K562 (cell line): ENCODE data around the gene NRG3. TPM values are rescaled to one million over a fixed set of nuclear protein-coding genes. Genes with fewer than 3 reads are reported as not detected.

Experiments used
- ATAC-seq: fragments of 200-7000 bp; cut with Tn5 transposase; 3 replicates; pipeline ENCODE4 v1.9.1; 2020; ENCODE audit warnings: moderate library complexity
- BruUV-seq: library from RNA; stranded (reverse); fragments of 400-500 nt; replicated peaks from 2 replicates; lab custom pipeline; 2021; lab: Mats Ljungman, UMichigan
- CTCF ChIA-PET: fragments of 300-600 bp; formaldehyde crosslinking; extraction: SDS; loops from one replicate; lab custom pipeline; 2021; ENCODE audit warnings: low intra/inter-chr PET ratio; lab: Yijun Ruan, JAX
- POLR2A ChIA-PET: fragments of 300-600, 350-650 bp; sonication (Branson Sonifier 250); formaldehyde crosslinking; extraction: SDS; loops from one replicate; lab custom pipeline; 2021; ENCODE audit warnings: antibody characterized with exemption, inconsistent platforms; lab: Yijun Ruan, JAX
- DNase-seq, 4 experiments: peaks; one replicate each; pipeline versions ENCODE4 v3.0.0 to v3.0.0-alpha.2; 2011 to 2018; ENCODE audit warnings: low spot score in 3 of 4, mixed read lengths in 3 of 4; ENCODE audit errors: extremely low read depth in 1 of 4
- FAIRE-seq: peaks from 2 replicates; lab custom pipeline; 2011; peaks lifted over from hg19 to GRCh38; lab: Jason Lieb, UNC
- H2AFZ ChIP-seq: 2 replicates; pipeline ENCODE4 v1.6.0; 2011; ENCODE audit warnings: low read depth, low read length, control low read depth, inconsistent platforms
- H3K27ac ChIP-seq: fragments of 200-600 bp; 3 replicates; pipeline ENCODE4 v1.8.0; 2011; ENCODE audit warnings: low read depth, mild to moderate bottlenecking, control low read depth, inconsistent platforms, low read length, moderate library complexity, mixed read lengths; ENCODE audit errors: extremely low read depth
- H3K27me3 ChIP-seq, 2 experiments: fragments of 300-600 bp in 1 of 2; 2 replicates in 1 of 2; 3 replicates in 1 of 2; pipeline versions ENCODE4 v1.6.0 to v1.8.0; 2011; ENCODE audit warnings: inconsistent platforms in 2 of 2, low read length in 2 of 2, mild to moderate bottlenecking in 1 of 2, mixed read lengths in 1 of 2, moderate library complexity in 1 of 2; ENCODE audit not compliant: control insufficient read depth in 2 of 2, insufficient read depth in 2 of 2
- H3K36me3 ChIP-seq: fragments of 300-600 bp; 3 replicates; pipeline ENCODE4 v1.8.0; 2011; ENCODE audit warnings: mild to moderate bottlenecking, low read length, inconsistent platforms; ENCODE audit not compliant: control insufficient read depth, insufficient read depth
- H3K4me1 ChIP-seq, 2 experiments: fragments of 200-600 bp in 1 of 2; replicated peaks in 1 of 2; 2 replicates in 1 of 2; 3 replicates in 1 of 2; pipeline versions ENCODE4 v1.5.1 to v1.8.0; 2011; ENCODE audit warnings: inconsistent platforms in 2 of 2, low read length in 2 of 2, mild to moderate bottlenecking in 1 of 2, mixed read lengths in 1 of 2, moderate library complexity in 1 of 2; ENCODE audit not compliant: control insufficient read depth in 2 of 2, insufficient read depth in 2 of 2
- H3K4me2 ChIP-seq: 2 replicates; pipeline ENCODE4 v1.6.1; 2011; ENCODE audit warnings: low read length, control low read depth, inconsistent platforms, mixed read lengths; ENCODE audit not compliant: insufficient read depth
- H3K4me3 ChIP-seq: fragments of 200-600 bp; sonication (generic), shearing (Covaris generic); 2 replicates; pipeline ENCODE4 v1.5.1; 2016; ENCODE audit warnings: control low read depth, inconsistent platforms
- H3K79me2 ChIP-seq: fragments of 200-600 bp; 3 replicates; pipeline ENCODE4 v1.8.0; 2011; ENCODE audit warnings: low read length, inconsistent platforms; ENCODE audit not compliant: control insufficient read depth, insufficient read depth
- H3K9ac ChIP-seq, 2 experiments: 2 replicates each; pipeline versions ENCODE4 v1.6.0 to v1.6.1; 2011; ENCODE audit warnings: low read depth in 2 of 2, low read length in 2 of 2, control low read depth in 1 of 2, inconsistent platforms in 1 of 2, mild to moderate bottlenecking in 1 of 2, mixed read lengths in 1 of 2; ENCODE audit not compliant: insufficient read depth in 1 of 2
- H3K9me1 ChIP-seq: one replicate; pipeline ENCODE4 v1.6.0; 2011; ENCODE audit warnings: inconsistent platforms, mild to moderate bottlenecking, low read length, moderate library complexity; ENCODE audit not compliant: control insufficient read depth, insufficient read depth
- H3K9me3 ChIP-seq: replicated peaks from 2 replicates; pipeline ENCODE4 v1.5.1; 2011; ENCODE audit warnings: low read depth, low read length, inconsistent platforms; ENCODE audit not compliant: control insufficient read depth, insufficient read depth
- H4K20me1 ChIP-seq: replicated peaks from 2 replicates; pipeline ENCODE4 v1.6.1; 2011; ENCODE audit warnings: low read length, inconsistent platforms, mixed read lengths; ENCODE audit not compliant: control insufficient read depth, insufficient read depth
- CBFA2T3 ChIP-seq: fragments of 450-650 bp; IDR thresholded peaks from 2 replicates; pipeline ENCODE4 v1.6.1; 2017
- EZH2 ChIP-seq: IDR thresholded peaks from 2 replicates; pipeline ENCODE4 v1.6.1; 2012; ENCODE audit warnings: low read depth, mild to moderate bottlenecking, inconsistent platforms, low read length, borderline replicate concordance
- HDAC2 ChIP-seq: fragments of 450-650 bp; IDR thresholded peaks from 2 replicates; pipeline ENCODE4 v1.6.1; 2016; ENCODE audit warnings: mild to moderate bottlenecking
- KLF13 ChIP-seq: fragments of 450-650 bp; IDR thresholded peaks from 2 replicates; pipeline ENCODE4 v1.6.1; 2016; ENCODE audit warnings: missing genetic modification characterization, low read depth, mild to moderate bottlenecking, missing compliant biosample characterization, moderate library complexity, borderline replicate concordance
- NKRF ChIP-seq: fragments of 450-650 bp; IDR thresholded peaks from 2 replicates; pipeline ENCODE4 v1.6.1; 2016; ENCODE audit warnings: borderline replicate concordance
- NR0B1 ChIP-seq: fragments of 450-650 bp; IDR thresholded peaks from one replicate; pipeline ENCODE4 v1.6.1; 2018; ENCODE audit warnings: mild to moderate bottlenecking, moderate library complexity; ENCODE audit not compliant: partially characterized antibody
- PHF20 ChIP-seq: fragments of 450-650 bp; IDR thresholded peaks from 2 replicates; pipeline ENCODE4 v1.6.1; 2018; ENCODE audit not compliant: partially characterized antibody
- WGBS: fragments of 100-300 bp; shearing (Covaris generic); methylation state at CpG from one replicate; pipeline ENCODE4 v1.1.6; 2016; ENCODE audit warnings: low coverage, mixed read lengths; ENCODE audit not compliant: insufficient coverage; ENCODE audit errors: missing lambda C conversion rate; 5-methylcytosine and 5-hydroxymethylcytosine counted together
- in situ Hi-C: fragments of 300-500 bp; cut with MboI; formaldehyde crosslinking; loops from 4 replicates; pipeline ENCODE4 v1.15.0; 2018; ENCODE audit warnings: inconsistent platforms, mixed read lengths
- intact Hi-C: fragments of 100-400 bp; cut with micrococcal nuclease; formaldehyde crosslinking; loops from 2 replicates; pipeline ENCODE4 v1.14.2; 2022
- polyA plus RNA-seq, 8 experiments: library from polyadenylated mRNA; depleted of rRNA in 4 of 8; stranded (reverse) in 5 of 8; unstranded in 3 of 8; fragments of >200 nt; fragmentation: Nextera tagmentation in 2 of 8; fragmentation: Illumina TruSeq in 1 of 8; extraction: Ambion mirVana in 2 of 8; extraction: Trizol in 1 of 8; gene quantifications; 2 replicates each; pipeline versions ENCODE4 v1.2.1 to v1.2.3, GENCODE V29; 2011 to 2014; ENCODE audit warnings: inconsistent platforms in 1 of 8, missing spikeins in 1 of 8
- total RNA-seq, 7 experiments: library from RNA; depleted of rRNA in 6 of 7; stranded (reverse); fragments of >200 nt in 6 of 7; fragmentation: Illumina TruSeq in 2 of 7; extraction: Trizol in 2 of 7; gene quantifications; 2 replicates each; pipeline versions ENCODE4 v1.2.1 to v1.2.3, GENCODE V29; 2011 to 2021; ENCODE audit warnings: low replicate concordance in 1 of 7

The NRG3 gene
- total and polyA plus RNA-seq, 9 of the 15 experiments (the other 6 are each of a cell fraction or from before 2014, with no cell fraction given): not detected

- no peak overlapping the region for H3K9ac ChIP-seq
- no peaks in the 10 kb centered on the region for H3K9me3 ChIP-seq
- POLR2A ChIA-PET: no interaction called here
- 0% methylated on average over 8 of the region's 8 CpGs for WGBS
- H2AFZ ChIP-seq: no peak overlapping the region
- no peaks in the 10 kb centered on the region for H3K79me2 ChIP-seq
- no peak for ATAC-seq
- no peak for FAIRE-seq
- in situ Hi-C loops (no loop called here), intact Hi-C loops (no loop called here)
- no peaks in the 10 kb centered on the region for H3K4me1 ChIP-seq
- H3K27me3 ChIP-seq: no peaks in the 10 kb centered on the region
- no peak overlapping the region for H3K27ac ChIP-seq
- no TSS peak for BruUV-seq
- H4K20me1 ChIP-seq: no peaks in the 10 kb centered on the region
- no peak overlapping the region for H3K4me2 ChIP-seq
- DNase-seq: no peak
- H3K36me3 ChIP-seq: no peaks in the 10 kb centered on the region
- no peak overlapping the region for H3K4me3 ChIP-seq
- no peak for TF ChIP-seq NR0B1
- TF ChIP-seq HDAC2: no peak
- TF ChIP-seq PHF20: no peak
- no peak for TF ChIP-seq CBFA2T3
- no peak for TF ChIP-seq KLF13 (tag)
- TF ChIP-seq NKRF: no peak
- TF ChIP-seq EZH2: no peak
- CTCF ChIA-PET: no interaction called here
- no peaks in the 10 kb centered on the region for H3K9me1 ChIP-seq
Measured at GRCh38 chr10:82282782-82283456, 407.9 kb downstream of the NRG3 start.
